Measurements from ENCODE around the gene PTPRN2.
"Not testable (repeated sequence)": the region's sequence is repeated elsewhere in the genome, so short reads cannot be mapped to it uniquely, and the experiment has no call there.

PTPRN2 gene

DNA sequence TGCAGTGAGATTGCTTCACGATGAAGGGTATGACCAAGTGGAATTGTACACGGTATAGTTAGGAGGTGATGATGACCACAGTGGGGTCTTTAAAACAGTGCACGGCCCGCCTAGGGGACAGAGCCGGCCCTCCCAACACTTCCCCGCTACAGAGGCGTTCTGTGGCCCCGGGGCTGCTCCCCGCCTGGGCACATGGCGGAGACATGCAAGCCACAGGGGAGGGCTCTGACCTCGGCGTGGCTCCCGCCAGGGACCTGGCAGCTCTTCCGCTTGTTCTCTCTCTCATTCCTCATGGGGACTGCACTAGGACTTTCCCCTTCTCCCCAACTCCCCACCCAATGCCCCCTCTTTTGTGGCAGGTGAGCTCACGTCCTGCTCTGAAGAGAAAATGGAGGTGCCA, 857.0 kb downstream of the PTPRN2 start:
- DNase-seq (ENCODE audit: low spot score): no peak

- DNase-seq (ENCODE audit: low spot score): no peak
Measured at GRCh38 chr7:157729566-157729965, 858.1 kb downstream of the PTPRN2 start.

- DNase-seq (ENCODE audit: low spot score): no peak
Measured at GRCh38 chr7:157727964-157728615, 859.5 kb downstream of the PTPRN2 start.

- no peak for DNase-seq (ENCODE audit: low spot score)
Measured at GRCh38 chr7:157726764-157727163, 860.9 kb downstream of the PTPRN2 start.

- not testable (repeated sequence) for DNase-seq (ENCODE audit: low spot score)
Measured at GRCh38 chr7:157725312-157725711, 862.3 kb downstream of the PTPRN2 start.

DNA sequence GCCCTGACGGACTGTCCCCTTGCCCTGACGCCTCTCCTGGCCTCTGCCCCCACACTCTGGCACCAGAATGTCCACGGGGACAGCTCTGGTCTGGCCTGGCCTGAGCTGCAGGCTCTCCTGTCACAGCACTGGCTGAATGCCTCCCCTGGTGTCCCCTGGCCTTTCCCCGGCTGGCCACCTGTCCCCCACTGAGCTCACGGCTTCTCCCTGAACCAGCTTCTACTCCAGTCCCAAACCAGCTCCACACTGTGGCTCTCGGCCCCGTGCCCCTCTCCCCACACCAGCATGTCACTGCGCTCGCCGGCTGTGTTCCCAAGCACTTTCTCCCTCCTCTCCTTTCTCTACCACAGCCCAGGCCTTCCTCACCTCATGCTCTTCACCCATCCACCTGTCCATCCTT, 864.4 kb downstream of the PTPRN2 start:
- DNase-seq (ENCODE audit: low spot score): no peak

- no peak for DNase-seq (ENCODE audit: low spot score)
Measured at GRCh38 chr7:157722137-157723060, 865.2 kb downstream of the PTPRN2 start.

GRCh38 chr7:157721468-157722136, 866.0 kb downstream of the PTPRN2 start:
- no peak for DNase-seq (ENCODE audit: low spot score)

DNA sequence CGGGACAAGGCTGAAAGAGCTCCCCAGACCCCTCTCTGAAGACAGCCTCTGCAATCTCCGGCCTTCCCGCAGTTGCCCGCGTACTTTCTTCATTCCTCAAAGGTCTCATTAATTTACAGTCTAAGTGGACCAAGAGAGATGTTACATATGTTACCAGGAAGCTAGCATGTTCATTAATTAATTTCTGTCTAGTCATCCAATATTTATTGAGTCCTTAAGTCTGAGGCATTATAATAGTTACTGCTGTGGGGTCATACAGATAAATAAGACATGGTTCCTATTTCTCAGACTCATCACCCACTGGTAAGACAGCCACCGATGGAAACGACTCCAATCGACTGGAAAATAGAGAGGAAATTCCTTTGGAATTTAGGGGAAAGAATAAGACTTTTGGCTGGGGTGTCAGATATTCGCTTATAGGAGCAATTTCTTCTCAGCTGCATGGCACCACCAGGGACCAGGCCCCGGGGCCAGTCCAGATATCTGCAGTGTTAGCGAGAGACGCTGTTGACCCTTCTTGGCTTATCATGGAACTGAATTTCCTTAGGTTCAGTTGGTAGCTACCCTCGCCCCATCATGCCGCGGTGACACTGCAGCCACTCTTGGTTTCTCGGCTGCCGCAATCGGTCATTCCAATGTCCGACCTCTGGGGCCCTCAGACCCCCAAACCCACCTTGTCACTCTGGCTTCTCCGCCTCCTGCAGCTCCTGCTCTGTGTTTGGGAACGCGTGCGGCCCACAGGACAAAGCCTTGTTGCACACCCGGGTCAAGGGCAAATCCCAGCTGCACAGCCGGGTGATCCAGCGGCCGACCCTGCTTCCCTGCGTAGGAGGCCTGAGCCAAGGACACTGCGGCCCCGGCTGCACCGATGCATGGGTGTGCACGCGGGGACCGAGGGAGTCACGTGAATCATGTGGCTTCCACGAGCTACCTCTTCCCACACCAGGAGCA, 867.6 kb downstream of the PTPRN2 start:
- DNase-seq (ENCODE audit: low spot score): no peak

DNA sequence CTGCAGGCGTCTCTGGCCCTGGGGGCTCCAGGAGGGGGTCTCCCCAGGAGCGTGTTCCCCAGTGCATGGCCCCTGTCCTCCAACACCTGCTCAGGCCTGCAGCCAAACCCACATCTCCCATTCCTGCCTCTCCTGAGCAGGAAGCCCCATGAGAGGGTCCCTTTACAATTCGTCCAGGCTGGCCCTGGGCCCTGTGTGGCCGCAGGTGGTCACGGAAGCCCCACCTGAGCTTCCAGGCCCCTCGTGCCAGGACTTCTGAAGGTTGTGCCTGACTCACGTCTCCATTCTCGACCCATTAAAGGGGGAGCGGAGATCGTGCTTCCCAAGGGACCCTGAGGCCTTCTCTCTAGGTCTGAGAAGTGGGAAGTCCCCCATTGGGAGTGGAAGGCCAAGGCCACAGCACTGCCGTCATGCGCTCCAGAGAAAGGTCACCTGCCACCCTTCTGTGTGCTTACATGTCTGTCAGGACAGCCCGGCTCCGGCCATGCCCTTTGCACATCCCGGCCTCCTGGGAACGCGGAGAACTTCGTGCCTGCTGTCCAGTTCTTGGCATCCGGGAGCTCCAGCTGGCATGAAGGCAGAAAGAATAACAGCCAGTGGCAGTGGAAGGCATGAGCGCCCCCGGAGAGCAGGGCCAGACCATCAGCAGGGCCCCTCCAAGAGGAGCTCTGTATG, 868.5 kb downstream of the PTPRN2 start:
- DNase-seq (ENCODE audit: low spot score): no peak

GRCh38 chr7:157718303-157719007, 869.2 kb downstream of the PTPRN2 start:
- DNase-seq (ENCODE audit: low spot score): no peak

DNA sequence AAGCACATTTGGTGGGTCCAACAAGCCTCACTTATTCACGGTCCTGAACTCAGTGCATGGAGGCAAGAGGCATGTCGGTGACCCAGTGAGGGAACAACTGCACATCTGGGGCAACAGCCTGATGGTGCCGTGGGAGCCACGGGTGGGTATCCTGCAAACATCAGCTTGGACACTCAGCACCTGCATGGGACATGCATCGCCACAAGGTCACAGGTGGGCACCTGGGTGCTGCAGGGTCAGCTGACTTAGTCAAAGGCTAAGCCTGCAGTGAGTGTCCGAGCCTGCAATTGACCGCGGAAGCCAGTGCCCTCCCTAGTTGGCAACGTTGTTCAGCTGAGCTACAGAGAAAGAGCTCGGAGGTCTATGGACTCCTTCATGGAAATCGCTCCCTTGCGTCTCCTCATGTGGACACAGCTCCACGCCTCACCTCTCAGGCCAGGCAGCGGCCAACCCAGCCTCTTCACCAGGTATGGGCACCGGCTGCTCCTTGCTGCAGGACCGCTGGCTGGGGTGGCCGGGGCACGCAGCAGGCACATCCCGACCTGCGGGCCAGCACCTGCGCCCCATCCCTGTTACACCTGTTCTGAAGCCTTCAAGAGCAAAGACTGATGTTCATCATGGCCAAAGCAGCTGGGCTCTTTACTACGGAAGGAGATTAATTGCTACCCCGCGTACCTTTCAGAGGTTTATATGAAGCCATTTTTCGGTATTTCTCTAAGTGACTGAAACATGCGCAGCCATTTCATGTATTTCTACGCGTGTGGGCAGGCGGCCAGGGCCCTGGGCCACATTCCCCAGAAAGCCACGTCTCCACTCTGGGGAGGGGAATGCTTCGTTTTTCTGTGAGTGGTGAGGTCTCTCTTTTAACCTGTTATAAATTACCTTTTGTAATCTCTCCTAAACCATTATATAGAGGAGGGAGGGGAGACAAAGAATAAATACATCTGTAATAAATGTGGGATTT, 870.1 kb downstream of the PTPRN2 start:
- no peak for DNase-seq (ENCODE audit: low spot score)

DNA sequence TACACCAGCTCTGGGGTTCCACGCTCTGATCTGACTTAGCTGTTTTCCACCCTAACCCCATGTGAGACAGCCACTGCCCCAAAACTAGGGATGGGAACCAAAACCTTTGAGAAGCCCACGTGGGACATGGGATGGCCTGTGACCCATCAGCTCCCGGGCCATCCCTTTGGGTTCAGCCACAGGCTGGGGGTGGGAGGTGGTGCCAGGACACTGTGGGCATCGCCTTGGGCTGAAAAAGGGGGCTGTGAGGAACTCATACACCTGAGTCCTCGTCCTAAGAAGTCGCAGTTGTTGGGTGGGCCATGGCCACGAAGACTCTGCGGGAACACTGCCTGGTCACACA, 871.7 kb downstream of the PTPRN2 start:
- no peak for DNase-seq (ENCODE audit: low spot score)

- DNase-seq (ENCODE audit: low spot score): no peak
Measured at GRCh38 chr7:157715071-157715937, 872.3 kb downstream of the PTPRN2 start.

- DNase-seq (ENCODE audit: low spot score): no peak
Measured at GRCh38 chr7:157714166-157715070, 873.2 kb downstream of the PTPRN2 start.

DNA sequence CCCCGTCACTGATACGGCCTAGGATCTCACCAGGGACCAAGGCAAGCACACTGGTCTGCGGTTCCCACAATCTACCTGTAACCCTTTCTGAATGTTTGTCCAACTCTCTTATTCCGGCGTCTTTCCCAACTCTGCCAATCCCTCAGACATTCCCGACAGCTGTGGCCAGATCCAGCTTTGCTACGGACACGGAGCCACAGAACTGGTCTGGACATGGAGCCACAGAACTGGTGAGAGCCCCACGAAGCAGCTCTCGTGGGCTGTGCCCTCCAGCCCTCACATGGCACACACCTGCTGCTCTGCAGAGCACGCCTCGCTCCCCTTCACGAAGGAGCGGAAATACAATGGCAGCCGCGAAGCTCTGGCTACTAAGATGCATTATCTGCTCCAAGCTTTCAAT, 874.0 kb downstream of the PTPRN2 start:
- DNase-seq (ENCODE audit: low spot score): no peak

- no peak for DNase-seq (ENCODE audit: low spot score)
Measured at GRCh38 chr7:157712666-157713235, 874.9 kb downstream of the PTPRN2 start.

All from LoVo (cell line).